ENCODE results near the gene SDK1.

The SDK1 gene

DNA sequence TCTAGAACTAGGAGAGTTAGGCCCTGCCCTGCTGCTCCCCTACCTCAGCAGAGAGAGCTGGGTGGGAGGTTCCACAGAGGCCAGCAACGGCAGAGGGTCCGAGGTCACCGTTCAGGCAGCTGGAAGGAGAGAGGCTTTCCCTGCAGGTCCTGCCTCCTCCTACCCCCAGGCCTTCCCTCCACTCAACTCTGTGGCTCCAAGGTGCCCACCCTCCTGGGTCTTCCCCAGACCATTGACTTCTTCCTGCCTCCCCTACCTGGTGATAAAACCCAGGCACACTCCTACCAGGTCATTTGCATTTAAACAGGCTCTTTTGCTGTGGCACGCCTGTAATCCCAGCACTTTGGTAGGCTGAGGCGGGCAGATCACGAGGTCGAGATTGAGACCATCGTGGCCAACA is 865.8 kb downstream of the SDK1 start:
- no peak overlapping the region for H3K4me3 ChIP-seq (replicated peaks; ENCODE audit: low read depth, low read length)
- no peak for DNase-seq (ENCODE audit: extremely low read depth, low read depth)
- no peak for TF ChIP-seq CTCF (IDR thresholded peaks at IDR 0.05; ENCODE audit: low read depth, low read length, missing control alignments)

- DNase-seq (ENCODE audit: extremely low read depth, low read depth): no peak
- no peak overlapping the region for H3K4me3 ChIP-seq (replicated peaks; ENCODE audit: low read depth, low read length)
- no peak for TF ChIP-seq CTCF (IDR thresholded peaks at IDR 0.05; ENCODE audit: low read depth, low read length, missing control alignments)
These were observed 866.4 kb downstream of the SDK1 start for GRCh38 chr7:4167385-4167910.

GRCh38 chr7:4168041-4168440 is 867.0 kb downstream of the SDK1 start:
- DNase-seq (ENCODE audit: extremely low read depth, low read depth): no peak
- no peak for TF ChIP-seq CTCF (IDR thresholded peaks at IDR 0.05; ENCODE audit: low read depth, low read length, missing control alignments)
- H3K4me3 ChIP-seq (replicated peaks; ENCODE audit: low read depth, low read length): no peak overlapping the region

- TF ChIP-seq CTCF (IDR thresholded peaks at IDR 0.05; ENCODE audit: low read depth, low read length, missing control alignments): no peak
- no peak for DNase-seq (ENCODE audit: extremely low read depth, low read depth)
- H3K4me3 ChIP-seq (replicated peaks; ENCODE audit: low read depth, low read length): no peak overlapping the region
These were observed 867.5 kb downstream of the SDK1 start for GRCh38 chr7:4168541-4168940.

- TF ChIP-seq CTCF (IDR thresholded peaks at IDR 0.05; ENCODE audit: low read depth, low read length, missing control alignments): no peak
- no peak overlapping the region for H3K4me3 ChIP-seq (replicated peaks; ENCODE audit: low read depth, low read length)
- no peak for DNase-seq (ENCODE audit: extremely low read depth, low read depth)
These were observed 868.4 kb downstream of the SDK1 start for GRCh38 chr7:4169455-4169854.

- no peak for DNase-seq (ENCODE audit: extremely low read depth, low read depth)
- no peak for TF ChIP-seq CTCF (IDR thresholded peaks at IDR 0.05; ENCODE audit: low read depth, low read length, missing control alignments)
- no peak overlapping the region for H3K4me3 ChIP-seq (replicated peaks; ENCODE audit: low read depth, low read length)
These were observed 870.1 kb downstream of the SDK1 start for GRCh38 chr7:4170997-4171786.
